ENCODE results near the gene SMU1.
"Not testable (repeated sequence)": the region's sequence is repeated elsewhere in the genome, so short reads cannot be mapped to it uniquely, and the experiment has no call there.

SMU1 gene

GRCh38 chr9:33097192-33097591 is 20.7 kb upstream of the SMU1 start:
- Histone ChIP-seq H3K27ac (no peak overlapping the region), H3K9me3 (no peaks in the 10 kb centered on the region), H3K27me3 (no peaks in the 10 kb centered on the region), H3K4me2 (no peak overlapping the region), H4K20me1 (no peaks in the 10 kb centered on the region), H3K4me3 (no peak overlapping the region), H3K36me3 (no peaks in the 10 kb centered on the region), H3K9ac (no peak overlapping the region), H3K4me1 (peaks cover 11% of the 10 kb centered on the region; the same call in 1 of the 2 replicates)
- TF ChIP-seq Cebpa-rat (IDR thresholded peaks at IDR 0.05) = no peak

- H3K4me2 ChIP-seq = no peak overlapping the region
- no peak for TF ChIP-seq Cebpa-rat (IDR thresholded peaks at IDR 0.05)
- no peak overlapping the region for H3K4me3 ChIP-seq
- H3K27me3 ChIP-seq = no peaks in the 10 kb centered on the region
- no peak overlapping the region for H3K9ac ChIP-seq
- H4K20me1 ChIP-seq = no peaks in the 10 kb centered on the region
- no peaks in the 10 kb centered on the region for H3K4me1 ChIP-seq
- H3K27ac ChIP-seq = no peak overlapping the region
- no peaks in the 10 kb centered on the region for H3K9me3 ChIP-seq
- no peaks in the 10 kb centered on the region for H3K36me3 ChIP-seq
These were observed 16.2 kb upstream of the SMU1 start for GRCh38 chr9:33092634-33093033.

- not testable (repeated sequence) for H3K9ac ChIP-seq, H4K20me1 ChIP-seq, H3K27ac ChIP-seq, H3K4me2 ChIP-seq, H3K27me3 ChIP-seq, H3K4me3 ChIP-seq, H3K9me3 ChIP-seq, H3K36me3 ChIP-seq
- H3K4me1 ChIP-seq = peaks cover 35% of the 10 kb centered on the region
These were observed 9.2 kb upstream of the SMU1 start for GRCh38 chr9:33085672-33086071.

- Histone ChIP-seq H3K9me3 (no peaks in the 10 kb centered on the region), H3K4me2 (peak overlapping the region; percentile 76), H3K36me3 (no peaks in the 10 kb centered on the region), H3K27me3 (no peaks in the 10 kb centered on the region), H3K27ac (peak overlapping the region; percentile 65), H3K4me3 (no peak overlapping the region), H3K9ac (peak overlapping the region; percentile 43; the same call in 1 of the 2 replicates), H3K4me1 (peaks cover 39% of the 10 kb centered on the region), H4K20me1 (no peaks in the 10 kb centered on the region)
- no peak for TF ChIP-seq Cebpa-rat (IDR thresholded peaks at IDR 0.05)
These were observed 6.3 kb upstream of the SMU1 start for GRCh38 chr9:33082538-33083326.

GRCh38 chr9:33082128-33082527 is 5.7 kb upstream of the SMU1 start:
- TF ChIP-seq Cebpa-rat (IDR thresholded peaks at IDR 0.05) = no peak
- no peak overlapping the region for H3K4me3 ChIP-seq
- H3K27me3 ChIP-seq = no peaks in the 10 kb centered on the region
- peak overlapping the region; percentile 76 for H3K4me2 ChIP-seq
- H4K20me1 ChIP-seq = no peaks in the 10 kb centered on the region
- H3K9ac ChIP-seq = peak overlapping the region; percentile 43; the same call in 1 of the 2 replicates
- H3K36me3 ChIP-seq = no peaks in the 10 kb centered on the region
- peaks cover 45% of the 10 kb centered on the region for H3K4me1 ChIP-seq
- no peaks in the 10 kb centered on the region for H3K9me3 ChIP-seq
- H3K27ac ChIP-seq = peak overlapping the region; percentile 65; the same call in 1 of the 2 replicates

GRCh38 chr9:33081128-33081851 is 4.8 kb upstream of the SMU1 start:
- H3K27me3 ChIP-seq = no peaks in the 10 kb centered on the region
- peak overlapping the region; percentile 76 for H3K4me2 ChIP-seq
- H4K20me1 ChIP-seq = peaks cover 1% of the 10 kb centered on the region; the same call in 1 of the 2 replicates
- H3K4me3 ChIP-seq = peak overlapping the region; percentile 41; the same call in 1 of the 2 replicates
- no peaks in the 10 kb centered on the region for H3K9me3 ChIP-seq
- no peaks in the 10 kb centered on the region for H3K36me3 ChIP-seq
- no peak for TF ChIP-seq Cebpa-rat (IDR thresholded peaks at IDR 0.05)
- peaks cover 48% of the 10 kb centered on the region for H3K4me1 ChIP-seq
- H3K27ac ChIP-seq = no peak overlapping the region
- H3K9ac ChIP-seq = peak overlapping the region; percentile 45; the same call in 1 of the 2 replicates

GRCh38 chr9:33080534-33080933 is 4.1 kb upstream of the SMU1 start:
- Histone ChIP-seq H3K4me1 (peaks cover 53% of the 10 kb centered on the region), H4K20me1 (peaks cover 9% of the 10 kb centered on the region; the same call in 1 of the 2 replicates), H3K9me3 (no peaks in the 10 kb centered on the region), H3K27ac (no peak overlapping the region), H3K9ac (peak overlapping the region; percentile 45; the same call in 1 of the 2 replicates), H3K4me3 (no peak overlapping the region), H3K4me2 (peak overlapping the region; percentile 76), H3K27me3 (no peaks in the 10 kb centered on the region), H3K36me3 (no peaks in the 10 kb centered on the region)
- TF ChIP-seq Cebpa-rat (IDR thresholded peaks at IDR 0.05) = no peak

- no peak for TF ChIP-seq Cebpa-rat (IDR thresholded peaks at IDR 0.05)
- Histone ChIP-seq H3K4me2 (no peak overlapping the region), H4K20me1 (peaks cover 71% of the 10 kb centered on the region), H3K4me1 (no peaks in the 10 kb centered on the region), H3K27ac (no peak overlapping the region), H3K36me3 (peaks cover 99% of the 10 kb centered on the region), H3K4me3 (no peak overlapping the region), H3K27me3 (no peaks in the 10 kb centered on the region), H3K9me3 (no peaks in the 10 kb centered on the region), H3K9ac (no peak overlapping the region)
These were observed 7.5 kb downstream of the SMU1 start for GRCh38 chr9:33068991-33069390.

- peaks cover 98% of the 10 kb centered on the region for H3K36me3 ChIP-seq
- H3K27ac ChIP-seq = no peak overlapping the region
- H3K9me3 ChIP-seq = no peaks in the 10 kb centered on the region
- H3K9ac ChIP-seq = no peak overlapping the region
- H3K4me1 ChIP-seq = no peaks in the 10 kb centered on the region
- no peak for TF ChIP-seq Cebpa-rat (IDR thresholded peaks at IDR 0.05)
- no peaks in the 10 kb centered on the region for H3K27me3 ChIP-seq
- H4K20me1 ChIP-seq = peaks cover 35% of the 10 kb centered on the region; the same call in 1 of the 2 replicates
- H3K4me2 ChIP-seq = no peak overlapping the region
- H3K4me3 ChIP-seq = no peak overlapping the region
These were observed 11.1 kb downstream of the SMU1 start for GRCh38 chr9:33065157-33066076.
